ENCODE measurements around the gene DNAH14.
"Not testable (repeated sequence)": the region's sequence is repeated elsewhere in the genome, so short reads cannot be mapped to it uniquely, and the experiment has no call there.

DNA sequence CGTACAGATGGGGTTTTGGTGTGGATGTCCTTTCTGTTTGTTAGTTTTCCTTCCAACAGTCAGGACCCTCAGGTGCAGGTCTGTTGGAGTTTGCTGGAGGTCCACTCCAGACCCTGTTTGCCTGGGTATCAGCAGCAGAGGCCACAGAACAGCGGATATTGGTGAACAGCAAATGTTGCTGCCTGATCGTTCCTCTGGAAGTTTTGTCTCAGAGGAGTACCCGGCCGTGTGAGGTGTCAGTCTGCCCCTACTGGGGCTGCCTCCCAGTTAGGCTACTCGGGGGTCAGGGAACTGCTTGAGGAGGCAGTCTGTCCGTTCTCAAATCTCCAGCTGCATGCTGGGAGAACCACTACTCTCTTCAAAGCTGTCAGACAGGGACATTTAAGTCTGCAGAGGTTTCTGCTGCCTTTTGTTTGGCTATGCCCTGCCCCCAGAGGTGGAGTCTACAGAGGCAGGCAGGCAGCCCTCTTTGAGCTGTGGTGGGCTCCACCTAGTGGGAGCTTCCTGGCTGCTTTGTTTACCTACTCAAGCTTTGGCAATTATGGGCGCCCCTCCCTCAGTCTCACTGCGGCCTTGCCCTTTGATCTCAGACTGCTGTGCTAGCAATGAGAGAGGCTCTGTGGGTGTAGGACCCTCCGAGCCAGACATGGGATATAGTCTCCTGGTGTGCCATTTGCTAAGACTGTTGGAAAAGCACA is 16.3 kb downstream of the DNAH14 start:
- TF ChIP-seq, protein P1, sequence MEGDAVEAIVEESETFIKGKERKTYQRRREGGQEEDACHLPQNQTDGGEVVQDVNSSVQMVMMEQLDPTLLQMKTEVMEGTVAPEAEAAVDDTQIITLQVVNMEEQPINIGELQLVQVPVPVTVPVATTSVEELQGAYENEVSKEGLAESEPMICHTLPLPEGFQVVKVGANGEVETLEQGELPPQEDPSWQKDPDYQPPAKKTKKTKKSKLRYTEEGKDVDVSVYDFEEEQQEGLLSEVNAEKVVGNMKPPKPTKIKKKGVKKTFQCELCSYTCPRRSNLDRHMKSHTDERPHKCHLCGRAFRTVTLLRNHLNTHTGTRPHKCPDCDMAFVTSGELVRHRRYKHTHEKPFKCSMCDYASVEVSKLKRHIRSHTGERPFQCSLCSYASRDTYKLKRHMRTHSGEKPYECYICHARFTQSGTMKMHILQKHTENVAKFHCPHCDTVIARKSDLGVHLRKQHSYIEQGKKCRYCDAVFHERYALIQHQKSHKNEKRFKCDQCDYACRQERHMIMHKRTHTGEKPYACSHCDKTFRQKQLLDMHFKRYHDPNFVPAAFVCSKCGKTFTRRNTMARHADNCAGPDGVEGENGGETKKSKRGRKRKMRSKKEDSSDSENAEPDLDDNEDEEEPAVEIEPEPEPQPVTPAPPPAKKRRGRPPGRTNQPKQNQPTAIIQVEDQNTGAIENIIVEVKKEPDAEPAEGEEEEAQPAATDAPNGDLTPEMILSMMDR (IDR thresholded peaks at IDR 0.05), result not testable (repeated sequence)
- not testable (repeated sequence) for TF ChIP-seq POLR2A (IDR thresholded peaks at IDR 0.05)

Data from adrenal gland (tissue), 5 donors.